Endothelial cell (in vitro differentiated cells): ENCODE data around the gene ADARB2. TPM values are rescaled to one million over a fixed set of nuclear protein-coding genes. Genes with fewer than 3 reads are reported as not detected.

Experiments used
- DNase-seq: peaks from one replicate; pipeline ENCODE4 v3.0.0; 2021; ENCODE audit warnings: low spot score
- H3K27ac Mint-ChIP-seq: one replicate; pipeline ENCODE4 v1.8.0; 2021; ENCODE audit warnings: mixed read lengths, inconsistent platforms; ENCODE audit not compliant: unreplicated experiment
- H3K27me3 Mint-ChIP-seq: one replicate; pipeline ENCODE4 v1.8.0; 2021; ENCODE audit warnings: mild to moderate bottlenecking, moderate library complexity, mixed read lengths, inconsistent platforms; ENCODE audit not compliant: unreplicated experiment
- H3K36me3 Mint-ChIP-seq: one replicate; pipeline ENCODE4 v1.8.0; 2021; ENCODE audit warnings: mild to moderate bottlenecking, low read depth, mixed read lengths, inconsistent platforms; ENCODE audit not compliant: unreplicated experiment
- H3K4me1 Mint-ChIP-seq: one replicate; pipeline ENCODE4 v1.8.0; 2021; ENCODE audit warnings: mild to moderate bottlenecking, mixed read lengths, inconsistent platforms; ENCODE audit not compliant: unreplicated experiment
- H3K4me3 Mint-ChIP-seq: one replicate; pipeline ENCODE4 v1.8.0; 2021; ENCODE audit warnings: mild to moderate bottlenecking, mixed read lengths, inconsistent platforms; ENCODE audit not compliant: unreplicated experiment
- H3K9me3 Mint-ChIP-seq: one replicate; pipeline ENCODE4 v1.8.0; 2021; ENCODE audit warnings: mixed read lengths, inconsistent platforms; ENCODE audit not compliant: unreplicated experiment
- CTCF ChIP-seq: fragments of 200-600 bp; sonication (generic); IDR thresholded peaks from one replicate; pipeline ENCODE4 v1.5.0; 2021; ENCODE audit warnings: antibody characterized with exemption; ENCODE audit not compliant: unreplicated experiment
- total RNA-seq: library from RNA; stranded (reverse); fragmentation: NEBNext Ultra II Directional; extraction: Animal tissue kit (Norgen Biotek cat#: 25700); gene quantifications from one replicate; pipeline ENCODE4 v1.2.1, GENCODE V29; 2021; ENCODE audit not compliant: unreplicated experiment

The ADARB2 gene
- total RNA-seq, 1 donor from 2014 or later = 54.9 TPM

GRCh38 chr10:1744524-1744923 lies 7.2 kb upstream of the ADARB2 start:
- Mint-ChIP-seq H3K9me3 (peaks cover 9% of the 10 kb centered on the region), H3K36me3 (peaks cover 3% of the 10 kb centered on the region), H3K4me1 (peaks cover 3% of the 10 kb centered on the region), H3K27ac (no peak overlapping the region), H3K4me3 (no peak overlapping the region), H3K27me3 (peaks cover 3% of the 10 kb centered on the region)
- DNase-seq = no peak
- no peak for TF ChIP-seq CTCF

GRCh38 chr10:1743141-1743540 lies 5.8 kb upstream of the ADARB2 start:
- Mint-ChIP-seq H3K9me3 (no peaks in the 10 kb centered on the region), H3K27ac (no peak overlapping the region), H3K36me3 (no peaks in the 10 kb centered on the region), H3K4me1 (peaks cover 3% of the 10 kb centered on the region), H3K4me3 (no peak overlapping the region), H3K27me3 (no peaks in the 10 kb centered on the region)
- TF ChIP-seq CTCF = no peak
- no peak for DNase-seq

GRCh38 chr10:1741450-1741849 lies 4.1 kb upstream of the ADARB2 start:
- Mint-ChIP-seq H3K4me3 (no peak overlapping the region), H3K36me3 (no peaks in the 10 kb centered on the region), H3K4me1 (peaks cover 5% of the 10 kb centered on the region), H3K27me3 (no peaks in the 10 kb centered on the region), H3K27ac (no peak overlapping the region), H3K9me3 (no peaks in the 10 kb centered on the region)
- no peak for TF ChIP-seq CTCF
- no peak for DNase-seq

GRCh38 chr10:1739751-1740150 lies 2.4 kb upstream of the ADARB2 start:
- Mint-ChIP-seq H3K4me1 (peaks cover 14% of the 10 kb centered on the region), H3K4me3 (no peak overlapping the region), H3K36me3 (no peaks in the 10 kb centered on the region), H3K9me3 (no peaks in the 10 kb centered on the region), H3K27ac (no peak overlapping the region), H3K27me3 (no peaks in the 10 kb centered on the region)
- TF ChIP-seq CTCF = no peak
- DNase-seq = no peak

- Mint-ChIP-seq H3K9me3 (no peaks in the 10 kb centered on the region), H3K4me1 (peaks cover 14% of the 10 kb centered on the region), H3K27me3 (no peaks in the 10 kb centered on the region), H3K27ac (no peak overlapping the region), H3K36me3 (no peaks in the 10 kb centered on the region), H3K4me3 (no peak overlapping the region)
- DNase-seq = no peak
- TF ChIP-seq CTCF = no peak
These were observed 1.6 kb upstream of the ADARB2 start for GRCh38 chr10:1738950-1739349.
